ENCODE data around the gene RALA. TPM values are rescaled to one million over a fixed set of nuclear protein-coding genes. Genes with fewer than 3 reads are reported as not detected.

Gene RALA
- total RNA-seq, 1 experiment from 2014 or later, result 41.7 TPM

GRCh38 chr7:39663263-39663662, 39.9 kb downstream of the RALA start:
- POLR2A ChIA-PET, result no interaction called here
- BruUV-seq (replicated peaks), result no TSS peak
- CTCF ChIA-PET, result interaction anchor here (0.6 kb wide), 1 partner anchor 88 kb away, joined by 3 read pairs; no protein-coding TSS in a partner anchor
- no peak for DNase-seq
- Histone ChIP-seq H3K27me3 (replicated peaks; ENCODE audit: control insufficient read depth, insufficient read depth, low read length) (no peaks in the 10 kb centered on the region), H3K9me3 (peaks cover 15% of the 10 kb centered on the region), H3K4me3 (ENCODE audit: low read depth, low read length) (no peak overlapping the region), H3K36me3 (ENCODE audit: control insufficient read depth, insufficient read depth, low read length) (no peaks in the 10 kb centered on the region), H3K4me1 (peaks cover 3% of the 10 kb centered on the region; the same call in 1 of the 2 replicates)
- Mint-ChIP-seq H3K4me1 (ENCODE audit: low read depth, unreplicated experiment) (peaks cover under 1% of the 10 kb centered on the region), H3K9me3 (ENCODE audit: unreplicated experiment) (peaks cover 13% of the 10 kb centered on the region), H3K36me3 (ENCODE audit: insufficient read depth, unreplicated experiment) (peaks cover 29% of the 10 kb centered on the region), H3K4me3 (ENCODE audit: unreplicated experiment) (no peak overlapping the region), H3K27ac (ENCODE audit: unreplicated experiment) (no peak overlapping the region), H3K27me3 (ENCODE audit: insufficient read depth, unreplicated experiment) (no peaks in the 10 kb centered on the region)
- TF ChIP-seq, protein P1, sequence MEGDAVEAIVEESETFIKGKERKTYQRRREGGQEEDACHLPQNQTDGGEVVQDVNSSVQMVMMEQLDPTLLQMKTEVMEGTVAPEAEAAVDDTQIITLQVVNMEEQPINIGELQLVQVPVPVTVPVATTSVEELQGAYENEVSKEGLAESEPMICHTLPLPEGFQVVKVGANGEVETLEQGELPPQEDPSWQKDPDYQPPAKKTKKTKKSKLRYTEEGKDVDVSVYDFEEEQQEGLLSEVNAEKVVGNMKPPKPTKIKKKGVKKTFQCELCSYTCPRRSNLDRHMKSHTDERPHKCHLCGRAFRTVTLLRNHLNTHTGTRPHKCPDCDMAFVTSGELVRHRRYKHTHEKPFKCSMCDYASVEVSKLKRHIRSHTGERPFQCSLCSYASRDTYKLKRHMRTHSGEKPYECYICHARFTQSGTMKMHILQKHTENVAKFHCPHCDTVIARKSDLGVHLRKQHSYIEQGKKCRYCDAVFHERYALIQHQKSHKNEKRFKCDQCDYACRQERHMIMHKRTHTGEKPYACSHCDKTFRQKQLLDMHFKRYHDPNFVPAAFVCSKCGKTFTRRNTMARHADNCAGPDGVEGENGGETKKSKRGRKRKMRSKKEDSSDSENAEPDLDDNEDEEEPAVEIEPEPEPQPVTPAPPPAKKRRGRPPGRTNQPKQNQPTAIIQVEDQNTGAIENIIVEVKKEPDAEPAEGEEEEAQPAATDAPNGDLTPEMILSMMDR (IDR thresholded peaks at IDR 0.05; ENCODE audit: insufficient read depth in 1 of 2, low read depth in 1 of 2, low read length in 1 of 2, severe bottlenecking in 1 of 2, unreplicated experiment in 1 of 2), result no peak
- intact Hi-C loops (cut with micrococcal nuclease; ENCODE audit: unreplicated experiment), result no loop called here

GRCh38 chr7:39664057-39664456, 40.7 kb downstream of the RALA start:
- Mint-ChIP-seq H3K36me3 (ENCODE audit: insufficient read depth, unreplicated experiment) (peaks cover 33% of the 10 kb centered on the region), H3K4me1 (ENCODE audit: low read depth, unreplicated experiment) (no peaks in the 10 kb centered on the region), H3K27me3 (ENCODE audit: insufficient read depth, unreplicated experiment) (no peaks in the 10 kb centered on the region), H3K27ac (ENCODE audit: unreplicated experiment) (no peak overlapping the region), H3K4me3 (ENCODE audit: unreplicated experiment) (no peak overlapping the region), H3K9me3 (ENCODE audit: unreplicated experiment) (peaks cover 13% of the 10 kb centered on the region)
- CTCF ChIA-PET, result interaction anchor here (0.9 kb wide), 1 partner anchor 69 kb away, joined by 4 read pairs; no protein-coding TSS in a partner anchor
- Histone ChIP-seq H3K4me1 (peaks cover 3% of the 10 kb centered on the region; the same call in 1 of the 2 replicates), H3K9me3 (peaks cover 15% of the 10 kb centered on the region), H3K36me3 (ENCODE audit: control insufficient read depth, insufficient read depth, low read length) (no peaks in the 10 kb centered on the region), H3K4me3 (ENCODE audit: low read depth, low read length) (no peak overlapping the region), H3K27me3 (replicated peaks; ENCODE audit: control insufficient read depth, insufficient read depth, low read length) (no peaks in the 10 kb centered on the region)
- TF ChIP-seq, protein P1 (IDR thresholded peaks at IDR 0.05; ENCODE audit: insufficient read depth in 1 of 2, low read depth in 1 of 2, low read length in 1 of 2, severe bottlenecking in 1 of 2, unreplicated experiment in 1 of 2), result no peak
- no TSS peak for BruUV-seq (replicated peaks)
- peak in 1 of 2 experiments; percentile 4 for DNase-seq
- intact Hi-C loops (cut with micrococcal nuclease; ENCODE audit: unreplicated experiment), result no loop called here
- POLR2A ChIA-PET, result no interaction called here

DNA sequence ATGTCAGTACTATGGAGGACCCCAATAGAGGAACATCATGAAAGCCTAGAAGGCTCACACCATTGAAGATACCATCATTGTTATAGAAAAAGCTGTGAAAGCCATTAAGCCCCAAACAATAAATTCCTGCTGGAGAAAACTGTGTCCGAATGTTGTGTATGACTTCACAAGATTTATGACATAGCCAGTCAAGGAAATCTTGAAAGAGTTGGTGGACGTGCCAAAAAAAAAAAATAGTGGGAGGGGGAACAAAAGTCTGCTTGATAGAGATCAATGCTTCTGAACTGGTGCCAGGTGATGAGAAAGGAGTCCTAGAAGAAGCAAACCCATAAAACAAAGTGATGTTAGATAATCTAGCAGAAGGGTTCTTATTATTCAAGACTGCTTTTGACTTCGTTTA, 41.2 kb downstream of the RALA start:
- no peaks in the 10 kb centered on the region for H3K27me3 ChIP-seq (replicated peaks; ENCODE audit: control insufficient read depth, insufficient read depth, low read length)
- peaks cover 15% of the 10 kb centered on the region for H3K9me3 ChIP-seq
- Mint-ChIP-seq H3K27ac (ENCODE audit: unreplicated experiment) (no peak overlapping the region), H3K36me3 (ENCODE audit: insufficient read depth, unreplicated experiment) (peaks cover 33% of the 10 kb centered on the region), H3K4me1 (ENCODE audit: low read depth, unreplicated experiment) (no peaks in the 10 kb centered on the region), H3K9me3 (ENCODE audit: unreplicated experiment) (peaks cover 13% of the 10 kb centered on the region), H3K27me3 (ENCODE audit: insufficient read depth, unreplicated experiment) (no peaks in the 10 kb centered on the region), H3K4me3 (ENCODE audit: unreplicated experiment) (no peak overlapping the region)
- TF ChIP-seq, protein P1 (IDR thresholded peaks at IDR 0.05; ENCODE audit: insufficient read depth in 1 of 2, low read depth in 1 of 2, low read length in 1 of 2, severe bottlenecking in 1 of 2, unreplicated experiment in 1 of 2), result no peak
- no peak for DNase-seq
- H3K4me3 ChIP-seq (ENCODE audit: low read depth, low read length), result no peak overlapping the region
- H3K4me1 ChIP-seq, result peaks cover 3% of the 10 kb centered on the region; the same call in 1 of the 2 replicates
- intact Hi-C loops (cut with micrococcal nuclease; ENCODE audit: unreplicated experiment), result no loop called here
- BruUV-seq (replicated peaks), result no TSS peak
- H3K36me3 ChIP-seq (ENCODE audit: control insufficient read depth, insufficient read depth, low read length), result no peaks in the 10 kb centered on the region
- ChIA-PET CTCF (interaction anchor here (0.9 kb wide), 1 partner anchor 68 kb away, joined by 4 read pairs; no protein-coding TSS in a partner anchor), POLR2A (no interaction called here)

Data from Caco-2 (cell line).